ENCODE results near the gene GRIK4. TPM values are rescaled to one million over a fixed set of nuclear protein-coding genes. Genes with fewer than 3 reads are reported as not detected.
A peak's percentile ranks its signal among the peaks of the same experiment; 100 is the strongest.

Gene GRIK4
- total RNA-seq, 1 donor from 2014 or later: 0.89 TPM

- no peak for DNase-seq (ENCODE audit: low read depth, low spot score)
- no peaks in the 10 kb centered on the region for H3K27me3 Mint-ChIP-seq (ENCODE audit: low read depth)
Measured at GRCh38 chr11:120839201-120839600, 327.7 kb downstream of the GRIK4 start.

GRCh38 chr11:120839846-120840402 is 328.4 kb downstream of the GRIK4 start:
- TF ChIP-seq, protein P1, sequence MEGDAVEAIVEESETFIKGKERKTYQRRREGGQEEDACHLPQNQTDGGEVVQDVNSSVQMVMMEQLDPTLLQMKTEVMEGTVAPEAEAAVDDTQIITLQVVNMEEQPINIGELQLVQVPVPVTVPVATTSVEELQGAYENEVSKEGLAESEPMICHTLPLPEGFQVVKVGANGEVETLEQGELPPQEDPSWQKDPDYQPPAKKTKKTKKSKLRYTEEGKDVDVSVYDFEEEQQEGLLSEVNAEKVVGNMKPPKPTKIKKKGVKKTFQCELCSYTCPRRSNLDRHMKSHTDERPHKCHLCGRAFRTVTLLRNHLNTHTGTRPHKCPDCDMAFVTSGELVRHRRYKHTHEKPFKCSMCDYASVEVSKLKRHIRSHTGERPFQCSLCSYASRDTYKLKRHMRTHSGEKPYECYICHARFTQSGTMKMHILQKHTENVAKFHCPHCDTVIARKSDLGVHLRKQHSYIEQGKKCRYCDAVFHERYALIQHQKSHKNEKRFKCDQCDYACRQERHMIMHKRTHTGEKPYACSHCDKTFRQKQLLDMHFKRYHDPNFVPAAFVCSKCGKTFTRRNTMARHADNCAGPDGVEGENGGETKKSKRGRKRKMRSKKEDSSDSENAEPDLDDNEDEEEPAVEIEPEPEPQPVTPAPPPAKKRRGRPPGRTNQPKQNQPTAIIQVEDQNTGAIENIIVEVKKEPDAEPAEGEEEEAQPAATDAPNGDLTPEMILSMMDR (conservative IDR thresholded peaks at IDR 0.05): no peak
- H3K36me3 Mint-ChIP-seq (ENCODE audit: low read depth): no peaks in the 10 kb centered on the region
- peak overlapping the region; percentile 72 for H3K27ac Mint-ChIP-seq (ENCODE audit: unreplicated experiment)
- H3K27me3 Mint-ChIP-seq (ENCODE audit: low read depth): no peaks in the 10 kb centered on the region
- H3K4me1 Mint-ChIP-seq: peaks cover 18% of the 10 kb centered on the region
- no peaks in the 10 kb centered on the region for H3K9me3 Mint-ChIP-seq
- DNase-seq (ENCODE audit: low read depth, low spot score): no peak
- H3K4me3 Mint-ChIP-seq: no peak overlapping the region

More at GRCh38 chr11:120839201-120839600, 327.7 kb downstream of the GRIK4 start:
- Mint-ChIP-seq H3K36me3 (ENCODE audit: low read depth) (no peaks in the 10 kb centered on the region), H3K9me3 (no peaks in the 10 kb centered on the region), H3K4me1 (peaks cover 25% of the 10 kb centered on the region), H3K4me3 (no peak overlapping the region), H3K27ac (ENCODE audit: unreplicated experiment) (no peak overlapping the region)
- TF ChIP-seq, protein P1 (conservative IDR thresholded peaks at IDR 0.05): no peak

GRCh38 chr11:120840661-120841060 is 329.1 kb downstream of the GRIK4 start:
- H3K4me3 Mint-ChIP-seq: no peak overlapping the region
- TF ChIP-seq, protein P1 (conservative IDR thresholded peaks at IDR 0.05): no peak
- H3K27me3 Mint-ChIP-seq (ENCODE audit: low read depth): no peaks in the 10 kb centered on the region
- H3K4me1 Mint-ChIP-seq: peaks cover 13% of the 10 kb centered on the region
- no peaks in the 10 kb centered on the region for H3K9me3 Mint-ChIP-seq
- DNase-seq (ENCODE audit: low read depth, low spot score): no peak
- no peaks in the 10 kb centered on the region for H3K36me3 Mint-ChIP-seq (ENCODE audit: low read depth)
- no peak overlapping the region for H3K27ac Mint-ChIP-seq (ENCODE audit: unreplicated experiment)

- H3K4me1 Mint-ChIP-seq: peaks cover 9% of the 10 kb centered on the region
- no peaks in the 10 kb centered on the region for H3K9me3 Mint-ChIP-seq
- no peaks in the 10 kb centered on the region for H3K27me3 Mint-ChIP-seq (ENCODE audit: low read depth)
- H3K27ac Mint-ChIP-seq (ENCODE audit: unreplicated experiment): no peak overlapping the region
- no peak for DNase-seq (ENCODE audit: low read depth, low spot score)
- H3K36me3 Mint-ChIP-seq (ENCODE audit: low read depth): no peaks in the 10 kb centered on the region
- TF ChIP-seq, protein P1 (conservative IDR thresholded peaks at IDR 0.05): no peak
- no peak overlapping the region for H3K4me3 Mint-ChIP-seq
Measured at GRCh38 chr11:120841074-120841473, 329.5 kb downstream of the GRIK4 start.

DNA sequence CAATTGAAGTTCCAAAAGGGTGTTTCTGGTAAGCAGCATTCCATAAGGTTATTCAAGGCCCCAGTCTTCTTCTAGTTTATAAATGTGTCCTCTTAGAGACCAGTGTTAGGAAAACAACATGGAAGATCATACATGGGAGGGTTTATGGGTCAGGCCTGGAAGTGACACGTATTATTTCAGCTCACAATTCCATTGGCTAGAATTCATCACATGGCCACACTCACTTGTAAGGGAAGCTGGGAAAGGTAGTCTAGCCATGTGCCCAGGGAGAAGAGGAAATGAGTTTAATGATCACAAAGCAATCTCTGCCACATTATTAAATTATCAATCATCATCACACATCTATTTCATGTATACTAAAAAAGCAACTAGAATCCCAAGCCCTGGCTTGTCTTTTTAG is 330.6 kb downstream of the GRIK4 start:
- TF ChIP-seq, protein P1 (conservative IDR thresholded peaks at IDR 0.05): no peak
- DNase-seq (ENCODE audit: low read depth, low spot score): no peak
- Mint-ChIP-seq H3K9me3 (no peaks in the 10 kb centered on the region), H3K27ac (ENCODE audit: unreplicated experiment) (no peak overlapping the region), H3K36me3 (ENCODE audit: low read depth) (no peaks in the 10 kb centered on the region), H3K4me1 (peaks cover 3% of the 10 kb centered on the region), H3K27me3 (ENCODE audit: low read depth) (no peaks in the 10 kb centered on the region), H3K4me3 (no peak overlapping the region)
